H1 (cell line): Measurements from ENCODE around the gene RAB3GAP2. TPM values are rescaled to one million over a fixed set of nuclear protein-coding genes. Genes with fewer than 3 reads are reported as not detected.

ENCODE experiments used
- KDM1A ChIP-seq: fragments of 200-600, 300-600 bp; sonication (generic); IDR thresholded peaks from 2 replicates; pipeline ENCODE4 v1.7.1; 2016; ENCODE audit warnings: mild to moderate bottlenecking, low read length, borderline replicate concordance
- SIRT6 ChIP-seq: IDR thresholded peaks from one replicate; pipeline ENCODE4 v1.7.1; 2012; ENCODE audit warnings: low read length, inconsistent platforms
- ZNF274 ChIP-seq: IDR thresholded peaks from 2 replicates; pipeline ENCODE4 v1.7.0; 2012; ENCODE audit warnings: low read length, borderline replicate concordance; ENCODE audit errors: extremely low read depth
- polyA plus RNA-seq, 7 experiments: library from polyadenylated mRNA; depleted of rRNA in 3 of 7; stranded (reverse) in 5 of 7; unstranded in 2 of 7; fragments of >200 nt in 5 of 7; fragments of 200-250 nt in 2 of 7; gene quantifications; 1 replicate in 5 of 7; 2 replicates in 1 of 7; 4 replicates in 1 of 7; pipeline versions ENCODE4 v1.2.1 to v1.2.3, GENCODE V29; 2011 to 2013; ENCODE audit warnings: missing spikeins in 2 of 7, mixed read lengths in 2 of 7
- total RNA-seq: library from RNA; stranded (reverse); fragmentation: NEBNext Ultra II Directional; extraction: Animal tissue kit (Norgen Biotek cat#: 25700); gene quantifications from 2 replicates; pipeline ENCODE4 v1.2.1, GENCODE V29; 2021
- TF ChIP-seq, protein P1 (sequence below): IDR thresholded peaks from 2 replicates; pipeline ENCODE4 v1.6.1; 2012; ENCODE audit warnings: inconsistent platforms

Gene RAB3GAP2
- total and polyA plus RNA-seq, 2 of the 8 experiments (the other 6 are each of a cell fraction or from before 2014, with no cell fraction given): 19.7 to 52.7 TPM

DNA sequence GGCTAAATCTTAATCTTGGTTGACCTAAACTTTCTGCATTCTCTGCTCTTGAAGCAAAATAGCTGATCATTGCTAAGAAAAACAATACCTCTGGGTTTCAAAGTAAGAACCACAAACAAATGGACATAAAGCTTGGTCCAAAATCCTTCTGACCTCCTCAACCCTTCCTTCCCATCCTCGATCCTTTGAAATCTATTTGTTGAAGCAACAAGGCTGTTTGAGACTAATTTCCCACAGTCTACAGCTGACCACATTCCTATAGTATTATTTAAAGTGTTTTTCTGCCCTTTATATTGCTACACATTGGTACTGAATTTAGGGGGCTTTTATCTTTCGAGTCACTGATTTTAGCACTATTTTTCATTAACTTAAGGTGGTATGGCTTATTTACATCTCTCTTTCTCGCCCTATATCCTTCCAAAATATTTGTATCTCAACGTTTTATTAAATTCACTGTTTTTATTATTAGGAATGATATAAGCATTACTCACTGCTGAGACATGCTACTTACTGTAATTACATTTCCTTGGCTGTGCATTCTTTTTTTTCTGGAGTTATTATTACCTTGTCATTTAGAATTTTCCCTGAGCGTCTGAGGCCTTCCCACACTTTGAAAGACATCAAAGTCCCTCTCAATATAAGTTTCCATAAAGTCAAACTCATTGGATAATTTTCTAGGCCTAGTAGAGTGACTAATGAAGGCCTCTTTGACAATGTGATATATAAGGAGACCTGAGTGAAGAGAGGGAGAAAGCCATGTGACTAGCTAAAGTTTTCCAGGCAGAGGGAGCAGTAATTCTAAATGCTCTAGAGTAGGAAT, 73.9 kb downstream of the RAB3GAP2 start (continued):
- TF ChIP-seq KDM1A (no peak), SIRT6 (no peak), ZNF274 (no peak)
- TF ChIP-seq, protein P1, sequence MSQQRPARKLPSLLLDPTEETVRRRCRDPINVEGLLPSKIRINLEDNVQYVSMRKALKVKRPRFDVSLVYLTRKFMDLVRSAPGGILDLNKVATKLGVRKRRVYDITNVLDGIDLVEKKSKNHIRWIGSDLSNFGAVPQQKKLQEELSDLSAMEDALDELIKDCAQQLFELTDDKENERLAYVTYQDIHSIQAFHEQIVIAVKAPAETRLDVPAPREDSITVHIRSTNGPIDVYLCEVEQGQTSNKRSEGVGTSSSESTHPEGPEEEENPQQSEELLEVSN: no peak
